ENCODE data around the gene UNC13B. TPM values are rescaled to one million over a fixed set of nuclear protein-coding genes. Genes with fewer than 3 reads are reported as not detected.

The UNC13B gene
- total and polyA plus RNA-seq, 2 of the 13 experiments (the other 11 are each of a cell fraction or from before 2014, with no cell fraction given): 14.0 to 18.3 TPM

DNA sequence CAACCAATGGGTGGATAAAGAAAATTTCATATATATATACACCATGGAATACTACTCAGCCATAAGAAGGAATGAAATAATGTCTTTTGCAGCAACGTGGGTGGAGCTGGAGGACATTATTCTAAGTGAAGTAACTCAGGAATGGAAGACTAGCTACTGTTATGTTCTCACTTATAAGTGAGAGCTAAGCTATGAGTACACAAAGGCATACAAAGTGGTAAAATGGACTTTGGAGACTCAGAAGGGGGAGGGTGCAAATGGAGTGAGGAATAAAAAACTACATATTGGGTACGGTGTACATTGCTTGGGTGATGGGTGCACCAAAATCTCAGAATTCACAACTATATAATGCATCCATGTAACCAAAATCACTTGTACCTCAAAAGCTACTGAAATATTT is 260.9 kb downstream of the UNC13B start:
- no peaks in the 10 kb centered on the region for H3K9me3 ChIP-seq (ENCODE audit: low read length)
- in situ Hi-C loops (cut with HindIII; ENCODE audit: extremely low pct_ligation_motif_present, low pct_unique_long_range_greater_than_20kb): no loop called here
- WGBS (ENCODE audit: low lambda C conversion rate): 42% methylated on average over 2 of the region's 2 CpGs
- no peak overlapping the region for H2AFZ ChIP-seq (ENCODE audit: low read length)
- H3K27me3 ChIP-seq (ENCODE audit: control insufficient read depth in 1 of 2, insufficient read depth in 2 of 2, low read length in 2 of 2): no peaks in the 10 kb centered on the region
- peak; percentile 64 for DNase-seq (ENCODE audit: low spot score)
- H3K4me3 ChIP-seq (replicated peaks in 1 of 3; ENCODE audit: insufficient read depth in 1 of 3, low read depth in 2 of 3, low read length in 3 of 3): no peak overlapping the region; a peak in 1 of 6 replicates
- ATAC-seq: peak; percentile 21; the same call in 2 of the 3 replicates
- peak overlapping the region; percentile 48 for H3K9ac ChIP-seq (ENCODE audit: insufficient read depth, low read depth, low read length)
- no peaks in the 10 kb centered on the region for H3K36me3 ChIP-seq (replicated peaks in 1 of 2; ENCODE audit: control insufficient read depth in 1 of 2, insufficient read depth in 2 of 2, low read length in 2 of 2)
- peak; percentile 48 for FAIRE-seq
- H3K27ac ChIP-seq (ENCODE audit: extremely low read length, insufficient read depth, low read length): peak overlapping the region; percentile 83
- BruUV-seq (replicated peaks): no TSS peak
- ChIA-PET CTCF (ENCODE audit: low intra/inter-chr PET ratio, low total read pairs) (no interaction called here), POLR2A (interaction anchor here (0.7 to 1.6 kb wide), 2 partner anchors 261 to 308 kb away, joined by 4 to 7 read pairs; partner anchors contain the start of genes ATOSB and UNC13B)
- H3K79me2 ChIP-seq (ENCODE audit: insufficient read depth, low read length): no peaks in the 10 kb centered on the region
- peaks cover 62% of the 10 kb centered on the region for H3K4me1 ChIP-seq (ENCODE audit: insufficient read depth, low read length)
- intact Hi-C loops (cut with micrococcal nuclease; ENCODE audit: unreplicated experiment): no loop called here
- no peaks in the 10 kb centered on the region for H4K20me1 ChIP-seq (ENCODE audit: insufficient read depth, low read length)
- peak overlapping the region; percentile 56 for H3K4me2 ChIP-seq (ENCODE audit: low read depth, low read length)
- no peak for TF ChIP-seq FOXA1 (IDR thresholded peaks at IDR 0.05)
- TF ChIP-seq FOXA1 (CRISPR knock-in tag; IDR thresholded peaks at IDR 0.05): peak; percentile 42; the same call in 1 of the 2 replicates
- TF ChIP-seq EEA1 (CRISPR knock-in tag; IDR thresholded peaks at IDR 0.05; ENCODE audit: borderline replicate concordance): no peak
- TF ChIP-seq HOXA5 (CRISPR knock-in tag; IDR thresholded peaks at IDR 0.05): 0 out of 2 replicates have a peak, but pooled peaks have one; percentile 3
- TF ChIP-seq KDM5B (CRISPR knock-in tag; IDR thresholded peaks at IDR 0.05; ENCODE audit: borderline replicate concordance): no peak
- TF ChIP-seq, protein P1, sequence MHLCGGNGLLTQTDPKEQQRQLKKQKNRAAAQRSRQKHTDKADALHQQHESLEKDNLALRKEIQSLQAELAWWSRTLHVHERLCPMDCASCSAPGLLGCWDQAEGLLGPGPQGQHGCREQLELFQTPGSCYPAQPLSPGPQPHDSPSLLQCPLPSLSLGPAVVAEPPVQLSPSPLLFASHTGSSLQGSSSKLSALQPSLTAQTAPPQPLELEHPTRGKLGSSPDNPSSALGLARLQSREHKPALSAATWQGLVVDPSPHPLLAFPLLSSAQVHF (CRISPR knock-in tag; IDR thresholded peaks at IDR 0.05): no peak
- TF ChIP-seq SOX13 (IDR thresholded peaks at IDR 0.05): no peak
- TF ChIP-seq SOX13 (CRISPR knock-in tag; conservative IDR thresholded peaks at IDR 0.05 in 1 of 2, IDR thresholded peaks at IDR 0.05 in 1 of 2): peak in 1 of 2 experiments; percentile 43; a peak in 1 of 4 replicates
- no peak for TF ChIP-seq ZNF746 (CRISPR knock-in tag; IDR thresholded peaks at IDR 0.05)
- TF ChIP-seq, protein P2, sequence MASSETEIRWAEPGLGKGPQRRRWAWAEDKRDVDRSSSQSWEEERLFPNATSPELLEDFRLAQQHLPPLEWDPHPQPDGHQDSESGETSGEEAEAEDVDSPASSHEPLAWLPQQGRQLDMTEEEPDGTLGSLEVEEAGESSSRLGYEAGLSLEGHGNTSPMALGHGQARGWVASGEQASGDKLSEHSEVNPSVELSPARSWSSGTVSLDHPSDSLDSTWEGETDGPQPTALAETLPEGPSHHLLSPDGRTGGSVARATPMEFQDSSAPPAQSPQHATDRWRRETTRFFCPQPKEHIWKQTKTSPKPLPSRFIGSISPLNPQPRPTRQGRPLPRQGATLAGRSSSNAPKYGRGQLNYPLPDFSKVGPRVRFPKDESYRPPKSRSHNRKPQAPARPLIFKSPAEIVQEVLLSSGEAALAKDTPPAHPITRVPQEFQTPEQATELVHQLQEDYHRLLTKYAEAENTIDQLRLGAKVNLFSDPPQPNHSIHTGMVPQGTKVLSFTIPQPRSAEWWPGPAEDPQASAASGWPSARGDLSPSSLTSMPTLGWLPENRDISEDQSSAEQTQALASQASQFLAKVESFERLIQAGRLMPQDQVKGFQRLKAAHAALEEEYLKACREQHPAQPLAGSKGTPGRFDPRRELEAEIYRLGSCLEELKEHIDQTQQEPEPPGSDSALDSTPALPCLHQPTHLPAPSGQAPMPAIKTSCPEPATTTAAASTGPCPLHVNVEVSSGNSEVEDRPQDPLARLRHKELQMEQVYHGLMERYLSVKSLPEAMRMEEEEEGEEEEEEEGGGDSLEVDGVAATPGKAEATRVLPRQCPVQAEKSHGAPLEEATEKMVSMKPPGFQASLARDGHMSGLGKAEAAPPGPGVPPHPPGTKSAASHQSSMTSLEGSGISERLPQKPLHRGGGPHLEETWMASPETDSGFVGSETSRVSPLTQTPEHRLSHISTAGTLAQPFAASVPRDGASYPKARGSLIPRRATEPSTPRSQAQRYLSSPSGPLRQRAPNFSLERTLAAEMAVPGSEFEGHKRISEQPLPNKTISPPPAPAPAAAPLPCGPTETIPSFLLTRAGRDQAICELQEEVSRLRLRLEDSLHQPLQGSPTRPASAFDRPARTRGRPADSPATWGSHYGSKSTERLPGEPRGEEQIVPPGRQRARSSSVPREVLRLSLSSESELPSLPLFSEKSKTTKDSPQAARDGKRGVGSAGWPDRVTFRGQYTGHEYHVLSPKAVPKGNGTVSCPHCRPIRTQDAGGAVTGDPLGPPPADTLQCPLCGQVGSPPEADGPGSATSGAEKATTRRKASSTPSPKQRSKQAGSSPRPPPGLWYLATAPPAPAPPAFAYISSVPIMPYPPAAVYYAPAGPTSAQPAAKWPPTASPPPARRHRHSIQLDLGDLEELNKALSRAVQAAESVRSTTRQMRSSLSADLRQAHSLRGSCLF (CRISPR knock-in tag; IDR thresholded peaks at IDR 0.05; ENCODE audit: borderline replicate concordance): no peak
- no peak for TF ChIP-seq NBN (conservative IDR thresholded peaks at IDR 0.05)
- peak; percentile 87 for TF ChIP-seq ZNF7 (CRISPR knock-in tag; IDR thresholded peaks at IDR 0.05)
- no peak for TF ChIP-seq ATM (IDR thresholded peaks at IDR 0.05; ENCODE audit: borderline replicate concordance)
- no peak for TF ChIP-seq ZNF709 (CRISPR knock-in tag; IDR thresholded peaks at IDR 0.05)
- TF ChIP-seq, protein P3, sequence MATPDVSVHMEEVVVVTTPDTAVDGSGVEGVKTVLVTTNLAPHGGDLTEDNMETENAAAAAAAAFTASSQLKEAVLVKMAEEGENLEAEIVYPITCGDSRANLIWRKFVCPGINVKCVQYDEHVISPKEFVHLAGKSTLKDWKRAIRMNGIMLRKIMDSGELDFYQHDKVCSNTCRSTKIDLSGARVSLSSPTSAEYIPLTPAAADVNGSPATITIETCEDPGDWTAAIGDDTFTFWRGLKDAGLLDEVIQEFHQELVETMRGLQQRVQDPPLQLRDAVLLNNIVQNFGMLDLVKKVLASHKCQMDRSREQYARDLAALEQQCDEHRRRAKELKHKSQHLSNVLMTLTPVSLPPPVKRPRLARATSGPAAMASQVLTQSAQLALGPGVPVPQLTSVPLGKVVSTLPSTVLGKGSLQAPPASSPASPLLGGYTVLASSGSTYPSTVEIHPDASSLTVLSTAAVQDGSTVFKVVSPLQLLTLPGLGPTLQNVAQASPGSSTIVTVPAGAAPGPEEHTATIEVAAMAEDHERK (CRISPR knock-in tag; IDR thresholded peaks at IDR 0.05; ENCODE audit: low read depth): no peak
- TF ChIP-seq HDAC1 (CRISPR knock-in tag; IDR thresholded peaks at IDR 0.05): no peak
- TF ChIP-seq NFIB (CRISPR knock-in tag; IDR thresholded peaks at IDR 0.05; ENCODE audit: borderline replicate concordance): no peak
- TF ChIP-seq HNRNPK (IDR thresholded peaks at IDR 0.05; ENCODE audit: low read depth, low read length, poor library complexity, severe bottlenecking): no peak
- peak; percentile 11; the same call in 1 of the 2 replicates for TF ChIP-seq CEBPG (CRISPR knock-in tag; IDR thresholded peaks at IDR 0.05)
